Effector CD4-positive, alpha-beta T cell (primary cell): ENCODE measurements around the gene IL37. TPM values are rescaled to one million over a fixed set of nuclear protein-coding genes. Genes with fewer than 3 reads are reported as not detected.

Source experiments
- DNase-seq: peaks from one replicate; pipeline ENCODE4 v3.0.0-alpha.2; 2020
- total RNA-seq: gene quantifications from one replicate; lab custom pipeline; 2026; lab: John Stamatoyannopoulos, UW

The IL37 gene
- total RNA-seq: not detected

GRCh38 chr2:112910865-112911264, at the start of gene IL37:
TSS of gene IL37 (plus strand) at chr2:112911165. CDS start at chr2:112913013, 1,848 bp downstream.
- DNase-seq: no peak

GRCh38 chr2:112864072-112864471, 46.9 kb upstream of the IL37 start:
- DNase-seq: no peak

- DNase-seq: no peak
Measured at GRCh38 chr2:112866128-112866835, 44.7 kb upstream of the IL37 start.

- DNase-seq: no peak
Measured at GRCh38 chr2:112867701-112868631, 43.0 kb upstream of the IL37 start.

GRCh38 chr2:112869258-112869842, 41.6 kb upstream of the IL37 start:
- no peak for DNase-seq

GRCh38 chr2:112870841-112871835, 39.8 kb upstream of the IL37 start:
- no peak for DNase-seq

- no peak for DNase-seq
Measured at GRCh38 chr2:112876257-112876970, 34.6 kb upstream of the IL37 start.

- no peak for DNase-seq
Measured at GRCh38 chr2:112876971-112877361, 34.0 kb upstream of the IL37 start.

- DNase-seq: no peak
Measured at GRCh38 chr2:112877423-112877822, 33.5 kb upstream of the IL37 start.

- DNase-seq: no peak
Measured at GRCh38 chr2:112879491-112880041, 31.4 kb upstream of the IL37 start.

GRCh38 chr2:112880091-112880531, 30.9 kb upstream of the IL37 start:
- DNase-seq: no peak

- no peak for DNase-seq
Measured at GRCh38 chr2:112880696-112881095, 30.3 kb upstream of the IL37 start.

- no peak for DNase-seq
Measured at GRCh38 chr2:112881217-112881985, 29.6 kb upstream of the IL37 start.

- no peak for DNase-seq
Measured at GRCh38 chr2:112883669-112884068, 27.3 kb upstream of the IL37 start.

GRCh38 chr2:112884869-112885505, 26.0 kb upstream of the IL37 start:
- peak; percentile 49 for DNase-seq

- no peak for DNase-seq
Measured at GRCh38 chr2:112885506-112885902, 25.5 kb upstream of the IL37 start.

- DNase-seq: no peak
Measured at GRCh38 chr2:112886291-112886690, 24.7 kb upstream of the IL37 start.

GRCh38 chr2:112887964-112888749, 22.8 kb upstream of the IL37 start:
- no peak for DNase-seq

- DNase-seq: no peak
Measured at GRCh38 chr2:112889976-112890375, 21.0 kb upstream of the IL37 start.
